Esophagus (tissue), 2 donors: ENCODE measurements around the gene EEF1AKMT3. TPM values are rescaled to one million over a fixed set of nuclear protein-coding genes. Genes with fewer than 3 reads are reported as not detected.
"Not testable (repeated sequence)": the region's sequence is repeated elsewhere in the genome, so short reads cannot be mapped to it uniquely, and the experiment has no call there.

ENCODE experiments used
- H3K27ac ChIP-seq, 2 donors: one replicate each; pipeline ENCODE4 v1.5.1; 2013; ENCODE audit warnings: low read depth in 2 of 2, mild to moderate bottlenecking in 2 of 2, inconsistent platforms in 1 of 2, low read length in 1 of 2, moderate library complexity in 1 of 2
- H3K27me3 ChIP-seq, 2 donors: one replicate each; pipeline ENCODE4 v1.6.1; 2013; ENCODE audit warnings: low read length in 2 of 2, control low read depth in 1 of 2, mild to moderate bottlenecking in 1 of 2; ENCODE audit not compliant: insufficient read depth in 2 of 2, control insufficient read depth in 1 of 2
- H3K36me3 ChIP-seq, 2 donors: one replicate each; pipeline ENCODE4 v1.6.1; 2013; ENCODE audit warnings: low read length in 1 of 2; ENCODE audit not compliant: control insufficient read depth in 2 of 2, insufficient read depth in 2 of 2
- H3K4me1 ChIP-seq, 2 donors: one replicate each; pipeline ENCODE4 v1.6.1; 2013; ENCODE audit warnings: low read length in 1 of 2; ENCODE audit not compliant: control insufficient read depth in 2 of 2, insufficient read depth in 2 of 2
- H3K4me3 ChIP-seq, 2 donors: one replicate each; pipeline ENCODE4 v1.5.1; 2013; ENCODE audit warnings: low read length in 2 of 2, mild to moderate bottlenecking in 2 of 2, low read depth in 1 of 2, moderate library complexity in 1 of 2
- H3K9me3 ChIP-seq, 2 donors: one replicate each; pipeline ENCODE4 v1.6.1; 2013; ENCODE audit warnings: mild to moderate bottlenecking in 2 of 2, low read depth in 1 of 2, low read length in 1 of 2, moderate library complexity in 1 of 2; ENCODE audit not compliant: control insufficient read depth in 2 of 2, insufficient read depth in 1 of 2
- WGBS, 2 donors: extraction: QIAGEN DNeasy Blood & Tissue Kit; methylation state at CpG; one replicate each; pipeline ENCODE4 v1.1.7; 2013; 5-methylcytosine and 5-hydroxymethylcytosine counted together
- polyA plus RNA-seq, 2 donors: library from polyadenylated mRNA; stranded (reverse); fragments of 200-250 nt; gene quantifications; one replicate each; pipeline ENCODE4 v1.2.3, GENCODE V29; 2013
- donor health status: healthy with polysubstance abuse.
- donor health status: Bipolar disorder and iron deficiency.

The EEF1AKMT3 gene
- polyA plus RNA-seq, 2 donors = 1.1 to 2.4 TPM

DNA sequence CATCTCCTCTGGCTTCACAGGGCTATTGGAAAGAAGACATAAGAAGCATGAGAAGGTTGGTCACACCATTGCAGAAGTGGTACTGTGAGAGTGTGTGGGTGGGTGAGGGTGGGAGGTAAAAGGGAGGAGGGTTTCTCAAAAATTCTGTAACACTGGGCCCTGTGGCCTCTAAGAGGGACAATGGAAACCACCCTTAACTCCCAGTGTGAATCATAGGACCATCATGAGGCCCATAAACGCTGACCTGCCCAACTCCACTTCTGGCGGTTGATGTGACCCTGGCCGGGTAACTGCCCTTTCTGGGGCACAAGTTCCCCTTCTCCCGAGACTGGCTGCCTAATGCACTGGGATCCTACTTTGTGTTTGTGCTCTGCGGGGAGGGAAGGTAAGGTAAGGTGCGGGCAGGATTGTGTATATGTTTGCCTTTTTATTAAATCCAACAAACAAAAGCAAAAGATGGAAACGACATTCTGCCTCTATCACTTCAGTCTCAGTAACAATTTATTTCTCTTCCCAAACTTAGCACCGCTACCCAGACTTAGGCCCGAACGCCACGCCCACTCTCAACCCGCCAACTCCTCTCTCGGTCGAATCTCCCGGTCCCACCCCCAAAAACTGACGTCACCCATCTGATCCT, 1.1 kb upstream of the EEF1AKMT3 start:
- peaks cover 0 to 7% of the 10 kb centered on the region in 2 donors for H3K36me3 ChIP-seq
- no peaks in the 10 kb centered on the region for H3K27me3 ChIP-seq
- H3K9me3 ChIP-seq = no peaks in the 10 kb centered on the region
- 0 to 2% methylated on average over 16 of the region's 16 CpGs for WGBS, 2 donors
- H3K4me1 ChIP-seq = peaks cover 10% of the 10 kb centered on the region in 2 donors
- H3K4me3 ChIP-seq = peak overlapping the region; percentile 80 to 85
- H3K27ac ChIP-seq = peak overlapping the region; percentile 85 to 98

DNA sequence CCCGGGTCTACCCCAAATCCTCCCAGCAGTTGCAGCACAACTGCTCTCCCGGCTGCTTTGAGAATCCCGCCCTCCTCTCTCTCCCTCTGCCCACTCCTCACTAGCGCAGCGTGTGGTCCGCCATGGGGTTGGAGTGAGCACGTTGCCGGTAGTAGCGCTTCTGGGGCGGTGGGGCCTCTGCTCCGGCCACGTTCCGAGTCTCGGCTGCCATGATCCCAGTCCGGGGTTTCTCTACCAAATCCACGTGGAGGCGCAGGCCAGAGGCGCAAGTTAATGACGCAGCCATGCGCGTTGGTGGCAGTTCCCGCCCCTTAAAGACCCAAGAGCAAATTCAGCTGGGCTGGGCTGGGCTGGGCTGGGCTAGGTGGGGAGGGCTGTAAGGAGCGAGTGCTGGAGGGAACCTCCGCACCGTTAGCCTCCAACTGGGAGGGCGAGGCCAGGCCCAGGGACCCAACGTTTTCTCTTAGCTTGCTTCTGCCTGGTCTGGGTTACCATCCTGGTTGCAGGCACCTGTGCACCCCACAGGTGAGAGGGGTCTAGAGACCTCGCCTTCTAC, 463 bp upstream of the EEF1AKMT3 start, which contains the start of gene METTL1:
METTL1 (minus strand) TSS at position 233 of the 556 bp plus-strand sequence; CDS start at position 211, 22 bp downstream.
- WGBS, 2 donors = 0% methylated on average over 28 of the region's 28 CpGs

DNA sequence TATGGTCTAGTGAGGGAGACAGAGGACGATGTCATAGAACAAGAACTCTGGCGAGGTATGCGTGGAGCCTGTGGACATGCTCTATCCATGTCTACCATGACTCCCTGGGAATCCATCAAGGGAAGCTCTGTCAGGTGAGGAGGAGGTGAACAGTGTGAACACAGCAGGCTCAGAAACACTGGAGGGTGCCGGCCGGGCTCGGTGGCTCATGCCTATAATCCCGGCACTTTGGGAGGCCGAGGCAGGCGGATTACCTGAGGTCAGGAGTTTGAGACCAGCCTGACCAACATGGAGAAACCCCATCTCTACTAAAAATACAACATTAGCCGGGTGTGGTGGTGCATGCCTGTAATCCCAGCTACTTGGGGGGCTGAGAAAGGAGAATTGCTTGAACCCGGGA, 2.2 kb downstream of the EEF1AKMT3 start:
- not testable (repeated sequence) for H3K9me3 ChIP-seq, H3K4me1 ChIP-seq, H3K27me3 ChIP-seq, H3K27ac ChIP-seq, H3K36me3 ChIP-seq, H3K4me3 ChIP-seq
- WGBS, 2 donors = 92 to 93% methylated on average over 11 of the region's 11 CpGs

More for the DNA sequence above, 463 bp upstream of the EEF1AKMT3 start, which contains the start of gene METTL1:
- peaks cover 4 to 5% of the 10 kb centered on the region in 2 donors for H3K4me1 ChIP-seq
- no peaks in the 10 kb centered on the region for H3K27me3 ChIP-seq
- peak within 1 kb of the TSS; percentile 85 to 98 for H3K27ac ChIP-seq
- peak within 1 kb of the TSS; percentile 80 to 85 for H3K4me3 ChIP-seq
- no peaks in the 10 kb centered on the region for H3K9me3 ChIP-seq
- H3K36me3 ChIP-seq = peaks cover 0 to 7% of the 10 kb centered on the region in 2 donors

DNA sequence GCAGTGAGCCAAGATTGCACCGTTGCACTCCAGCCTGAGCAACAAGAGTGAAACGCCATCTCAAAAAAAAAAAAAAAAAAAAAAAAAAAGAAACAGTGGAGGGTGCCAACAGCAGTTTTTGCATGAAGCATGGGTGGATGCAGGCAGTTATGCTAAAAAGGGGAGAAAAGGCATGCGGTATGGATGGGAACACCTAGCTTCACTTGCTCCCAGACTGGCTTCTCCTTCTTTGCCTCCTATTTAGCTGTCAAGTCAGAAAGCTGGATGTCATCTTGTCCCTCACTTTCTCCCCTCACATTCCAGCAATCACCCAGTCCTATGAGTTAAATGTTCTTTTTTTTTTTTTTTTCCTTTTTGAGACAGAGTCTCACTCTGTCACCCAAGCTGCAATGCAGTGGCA, 2.6 kb downstream of the EEF1AKMT3 start:
- Histone ChIP-seq H3K4me3 (no peak overlapping the region), H3K27ac (no peak overlapping the region), H3K4me1 (peaks cover 4 to 6% of the 10 kb centered on the region in 2 donors), H3K9me3 (no peaks in the 10 kb centered on the region), H3K36me3 (peaks cover 0 to 4% of the 10 kb centered on the region in 2 donors), H3K27me3 (no peaks in the 10 kb centered on the region)
- WGBS, 2 donors = 72 to 87% methylated on average over 3 of the region's 3 CpGs

DNA sequence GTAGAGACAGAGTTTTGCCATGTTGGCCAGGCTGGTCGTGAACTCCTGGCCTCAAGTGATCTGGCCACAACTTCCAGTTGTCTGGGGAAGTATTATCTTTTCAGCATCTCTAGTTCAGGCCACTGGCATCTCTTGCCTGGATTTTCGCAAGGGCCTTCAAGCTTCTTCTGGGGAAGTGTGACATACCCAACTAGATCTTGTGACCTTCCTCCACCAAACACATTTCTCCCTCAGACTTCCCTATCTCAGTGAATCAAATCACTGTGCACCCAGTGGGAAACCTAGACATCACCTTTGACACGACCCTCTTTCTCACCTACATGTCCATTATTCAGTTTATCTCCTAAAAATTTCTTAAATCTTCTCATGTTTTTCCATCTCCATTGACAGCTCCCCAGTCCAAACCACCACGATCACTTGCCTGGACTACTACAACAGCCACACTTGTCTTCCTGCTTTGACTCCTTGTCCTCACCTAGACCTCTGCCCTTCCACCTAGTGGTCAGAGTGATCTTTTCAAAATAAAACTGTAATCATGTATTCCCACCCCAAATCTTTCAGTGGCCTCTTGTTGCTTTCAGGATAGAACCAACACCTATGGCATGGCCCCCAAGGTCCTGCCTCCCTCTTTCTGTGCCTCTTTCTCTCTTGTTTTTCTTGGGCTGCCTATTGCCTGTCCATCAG, 3.3 kb downstream of the EEF1AKMT3 start:
- H3K4me1 ChIP-seq = peaks cover 4 to 6% of the 10 kb centered on the region in 2 donors
- no peak overlapping the region for H3K4me3 ChIP-seq
- WGBS, 2 donors = 86 to 90% methylated on average over 4 of the region's 4 CpGs
- H3K27ac ChIP-seq = no peak overlapping the region
- no peaks in the 10 kb centered on the region for H3K27me3 ChIP-seq
- H3K9me3 ChIP-seq = no peaks in the 10 kb centered on the region
- H3K36me3 ChIP-seq = peaks cover 0 to 7% of the 10 kb centered on the region in 2 donors

DNA sequence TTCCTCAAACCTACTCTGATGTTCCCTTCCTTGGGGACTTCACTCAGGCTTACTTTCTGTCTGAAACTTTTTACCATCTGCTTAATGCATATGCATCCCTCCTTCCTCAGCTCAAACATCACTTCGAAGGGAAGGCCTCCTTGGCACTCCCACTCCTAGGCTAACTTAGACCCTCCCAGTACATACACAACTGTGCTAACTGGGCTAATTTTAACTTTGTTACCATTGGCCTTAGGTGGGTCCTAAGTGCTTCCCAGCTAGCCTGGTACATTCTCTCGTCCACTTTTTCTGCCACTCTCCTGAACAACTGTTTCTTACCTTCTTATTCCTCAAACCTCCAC, 3.8 kb downstream of the EEF1AKMT3 start:
- Histone ChIP-seq H3K27ac (no peak overlapping the region), H3K4me1 (peaks cover 2 to 6% of the 10 kb centered on the region in 2 donors), H3K9me3 (no peaks in the 10 kb centered on the region), H3K36me3 (peaks cover 0 to 7% of the 10 kb centered on the region in 2 donors), H3K27me3 (no peaks in the 10 kb centered on the region), H3K4me3 (no peak overlapping the region)
- 90 to 100% methylated on average over 2 of the region's 2 CpGs for WGBS, 2 donors

DNA sequence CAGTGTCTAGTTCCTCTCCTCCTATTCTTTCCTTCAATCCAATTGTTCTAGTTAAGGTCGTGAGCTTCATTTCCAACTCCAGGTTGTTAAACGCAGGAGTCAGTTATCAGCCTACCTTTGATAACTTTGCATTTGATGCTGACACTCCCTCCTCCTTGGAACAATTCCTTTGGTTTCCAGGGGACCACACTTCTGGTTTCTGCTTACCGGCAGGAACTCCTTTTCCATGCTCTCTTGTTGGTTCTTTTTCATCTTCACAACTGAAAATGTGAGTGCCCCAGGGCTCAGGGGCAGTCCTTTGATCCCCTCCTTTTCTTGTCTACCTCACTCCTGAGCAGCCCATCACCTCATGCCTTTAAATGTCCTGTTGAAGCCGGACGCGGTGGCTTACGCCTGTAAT, 5.0 kb downstream of the EEF1AKMT3 start:
- Histone ChIP-seq H3K4me3 (no peak overlapping the region), H3K27ac (no peak overlapping the region), H3K36me3 (peaks cover 0 to 7% of the 10 kb centered on the region in 2 donors), H3K4me1 (peaks cover 0 to 4% of the 10 kb centered on the region in 2 donors), H3K27me3 (no peaks in the 10 kb centered on the region), H3K9me3 (no peaks in the 10 kb centered on the region)
- WGBS, 2 donors = 88 to 90% methylated on average over 7 of the region's 7 CpGs

DNA sequence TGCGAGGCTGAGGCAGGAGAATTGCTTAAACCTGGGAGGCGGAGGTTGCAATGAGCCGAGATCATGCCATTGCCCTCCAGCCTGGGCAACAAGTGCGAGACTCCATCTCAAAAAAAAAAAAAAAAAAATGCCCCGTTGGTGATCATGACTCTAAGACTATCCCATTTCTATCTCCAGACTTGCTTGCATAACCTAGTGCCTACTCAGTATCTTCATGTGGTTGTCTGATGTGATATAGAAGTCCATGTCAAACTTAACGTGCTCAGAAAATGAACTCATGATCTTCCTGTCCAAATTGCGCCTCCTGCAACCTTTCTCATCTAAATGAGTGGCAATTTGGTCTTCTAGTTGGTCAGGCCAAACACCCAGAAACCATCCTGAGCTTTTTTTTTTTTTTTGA, 5.5 kb downstream of the EEF1AKMT3 start:
- Histone ChIP-seq H3K9me3 (no peaks in the 10 kb centered on the region), H3K36me3 (peaks cover 0 to 7% of the 10 kb centered on the region in 2 donors), H3K27me3 (no peaks in the 10 kb centered on the region), H3K4me3 (no peak overlapping the region), H3K4me1 (peaks cover 0 to 4% of the 10 kb centered on the region in 2 donors), H3K27ac (no peak overlapping the region)
- WGBS, 2 donors = 93 to 94% methylated on average over 7 of the region's 7 CpGs

DNA sequence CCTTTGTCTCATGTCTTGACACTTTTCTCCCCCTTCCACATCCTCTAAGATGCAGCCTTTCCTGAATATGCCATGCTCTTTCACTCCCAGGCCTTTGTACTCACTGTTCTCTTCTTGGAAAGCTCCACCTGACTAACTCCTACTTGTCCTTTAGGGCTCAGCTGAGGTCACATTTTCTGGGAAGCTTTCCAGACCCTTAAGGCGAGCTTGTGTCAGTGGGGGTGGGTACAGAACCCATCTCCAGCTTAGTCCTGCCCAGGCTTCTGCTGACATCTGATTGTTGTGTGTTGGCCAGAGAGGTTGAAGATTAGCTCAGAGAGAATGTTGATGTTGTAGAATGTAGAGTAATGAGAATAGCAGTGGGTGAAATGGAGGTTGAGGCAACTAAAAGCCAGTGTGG, 7.3 kb downstream of the EEF1AKMT3 start:
- Histone ChIP-seq H3K4me1 (peaks cover 0 to 4% of the 10 kb centered on the region in 2 donors), H3K27ac (no peak overlapping the region), H3K27me3 (no peaks in the 10 kb centered on the region), H3K9me3 (no peaks in the 10 kb centered on the region), H3K4me3 (no peak overlapping the region), H3K36me3 (peaks cover 0 to 7% of the 10 kb centered on the region in 2 donors)
- WGBS, 2 donors = 37 to 48% methylated on average over 1 of the region's 1 CpG
